ENCODE results near the gene ITGBL1. TPM values are rescaled to one million over a fixed set of nuclear protein-coding genes. Genes with fewer than 3 reads are reported as not detected.

The ITGBL1 gene
- polyA plus RNA-seq, 1 donor: 0.36 TPM

DNA sequence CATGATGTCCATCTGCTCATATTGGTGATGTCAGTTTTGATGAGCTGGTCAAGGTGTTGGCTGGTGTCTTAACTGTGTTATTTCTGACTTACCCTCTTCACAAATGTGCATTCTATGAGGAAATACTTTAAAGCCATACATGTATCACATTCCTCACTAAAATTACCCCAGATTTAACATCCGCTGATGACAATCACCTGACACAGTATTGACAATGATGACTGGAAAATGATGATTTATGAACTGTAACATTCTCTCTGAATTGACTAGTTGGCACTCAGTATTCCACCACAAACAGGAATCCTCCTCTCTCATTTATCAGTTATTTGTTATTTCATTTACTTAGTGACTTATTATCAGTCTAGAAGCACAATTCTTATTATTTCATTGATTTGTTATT, 117.3 kb downstream of the ITGBL1 start:
- no peak for DNase-seq

DNA sequence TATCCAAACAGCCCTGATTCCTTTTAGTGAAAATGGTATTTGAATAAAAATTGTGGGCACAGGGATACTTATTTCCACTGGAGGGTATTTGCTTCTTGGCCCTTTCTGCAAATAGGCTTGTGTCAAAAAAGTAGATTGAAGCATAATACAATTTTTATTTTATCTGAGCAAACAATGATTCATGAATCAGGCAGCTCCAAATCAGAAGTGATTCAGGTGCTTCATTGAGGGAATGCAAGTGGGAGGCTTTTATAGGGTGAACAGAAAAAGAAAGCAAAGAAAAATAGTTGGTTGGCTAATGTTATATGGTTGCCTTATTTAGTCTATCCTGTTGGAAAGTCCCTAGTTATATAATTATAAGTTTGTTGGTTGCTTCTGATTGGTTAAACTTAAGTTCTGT, 117.9 kb downstream of the ITGBL1 start:
- no peak for DNase-seq

DNA sequence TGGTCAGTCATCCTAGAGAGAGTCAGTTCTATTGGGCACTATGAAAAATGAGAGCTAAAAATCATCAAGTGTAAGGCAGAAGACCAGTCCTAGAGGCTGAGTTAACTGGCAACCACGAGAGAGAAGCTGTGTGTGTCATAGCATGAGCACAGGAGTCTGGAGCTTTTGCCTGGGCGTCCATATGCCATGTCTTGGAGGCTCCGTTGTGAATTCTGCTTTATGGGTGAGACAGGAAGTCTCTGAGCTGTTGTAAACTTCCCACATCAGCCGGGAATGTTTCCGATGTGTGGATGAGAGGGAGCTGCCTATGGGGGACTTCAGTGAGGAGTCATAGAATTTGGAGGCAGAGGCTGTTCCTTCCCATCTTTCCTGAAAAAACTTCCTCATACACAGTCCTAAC, 120.0 kb downstream of the ITGBL1 start:
- no peak for DNase-seq

DNA sequence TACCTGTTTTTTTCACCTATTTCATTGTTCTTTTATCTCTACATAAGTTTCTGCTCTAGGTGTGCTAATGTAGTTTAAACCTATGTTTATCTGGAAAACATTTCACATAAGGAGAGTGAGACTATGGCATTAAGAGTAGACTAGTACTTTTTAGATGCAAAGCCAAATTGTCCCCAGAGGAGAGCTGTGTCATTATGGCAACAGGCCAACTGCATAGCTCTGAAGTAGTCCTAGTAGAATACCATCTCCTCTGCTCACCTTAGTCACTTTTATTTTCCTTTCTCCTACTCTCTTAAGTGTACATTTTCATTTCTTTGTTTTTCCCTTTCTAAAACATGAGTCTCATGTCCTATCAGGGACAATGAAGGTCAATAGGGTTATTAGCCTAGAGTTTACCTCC, 123.1 kb downstream of the ITGBL1 start:
- no peak for DNase-seq

DNA sequence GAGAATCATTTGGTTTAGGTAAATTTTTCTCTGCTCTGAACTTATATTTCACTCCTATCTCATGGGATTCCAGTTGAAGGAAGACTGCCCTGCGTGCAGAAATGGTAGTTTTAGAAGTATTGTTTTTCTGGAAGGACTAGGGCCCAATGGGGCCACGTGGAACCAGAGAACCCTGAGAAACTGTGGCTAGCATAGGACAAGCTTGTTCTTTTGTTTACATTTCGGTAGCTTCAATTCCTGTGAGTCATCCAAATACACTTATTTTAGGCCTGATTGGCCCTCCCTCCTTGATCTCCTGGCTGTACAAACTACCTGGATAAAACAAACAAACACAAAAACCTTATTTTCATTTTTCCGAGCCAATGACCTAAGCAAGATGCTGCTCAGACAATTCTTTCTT, 124.0 kb downstream of the ITGBL1 start:
- DNase-seq: no peak

DNA sequence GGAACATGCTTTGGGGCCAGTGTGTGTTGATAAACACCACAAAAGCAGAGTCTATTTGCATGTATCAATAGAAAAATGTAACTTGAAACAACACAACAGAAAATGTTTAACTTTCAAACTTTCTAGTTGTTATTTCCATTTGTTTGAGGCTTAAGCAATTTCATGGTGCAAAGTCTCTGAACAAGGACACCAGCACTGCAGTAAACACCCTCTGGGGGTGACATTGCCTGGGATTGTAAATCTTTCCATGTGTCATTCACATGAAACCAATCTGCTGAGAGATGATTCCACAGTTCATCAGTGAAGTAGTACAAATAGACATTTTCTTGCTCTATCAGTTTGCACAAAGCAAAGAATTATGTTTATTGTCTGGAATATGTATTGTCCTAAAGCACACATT, 124.5 kb downstream of the ITGBL1 start:
- no peak for DNase-seq

DNA sequence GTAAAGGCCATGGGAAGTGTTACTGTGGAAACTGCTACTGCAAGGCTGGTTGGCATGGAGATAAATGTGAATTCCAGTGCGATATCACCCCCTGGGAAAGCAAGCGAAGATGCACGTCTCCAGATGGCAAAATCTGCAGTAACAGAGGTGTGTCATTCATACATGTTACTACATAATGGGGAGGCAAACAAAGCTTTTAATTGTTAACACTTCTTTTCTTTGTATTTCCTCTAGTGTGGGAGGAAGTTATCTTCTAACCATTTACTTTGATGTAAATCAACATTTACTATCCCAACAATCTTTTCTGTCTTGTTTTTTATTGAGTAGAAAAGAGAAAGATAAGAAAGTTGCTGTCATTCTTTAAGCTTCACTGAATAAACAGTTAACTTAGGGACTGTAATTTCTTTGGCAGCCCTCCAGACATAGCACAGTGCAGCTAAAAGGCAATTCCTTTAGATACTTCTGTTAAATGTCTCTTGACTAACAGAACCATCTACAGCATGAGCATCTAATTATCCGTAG, 126.9 kb downstream of the ITGBL1 start:
- DNase-seq: peak; percentile 7

DNA sequence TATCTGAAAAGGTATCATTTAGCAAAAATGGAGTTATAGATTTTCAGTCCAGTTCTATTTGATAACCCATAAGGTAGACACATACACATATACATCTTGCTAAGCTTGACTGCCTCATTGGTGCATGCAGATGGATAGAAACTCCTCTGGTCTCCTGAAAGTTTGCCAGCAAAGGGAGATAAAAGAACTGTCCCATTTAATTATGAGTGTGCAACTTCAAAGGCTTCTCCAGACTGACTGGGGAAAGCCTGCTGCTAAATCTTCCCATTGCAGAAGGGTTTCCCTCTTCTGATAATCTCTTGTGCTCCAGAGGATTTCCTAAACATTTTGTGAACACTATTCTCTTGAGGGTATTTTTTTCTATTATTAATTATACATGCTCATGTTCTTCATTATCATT, 131.9 kb downstream of the ITGBL1 start:
- no peak for DNase-seq

DNA sequence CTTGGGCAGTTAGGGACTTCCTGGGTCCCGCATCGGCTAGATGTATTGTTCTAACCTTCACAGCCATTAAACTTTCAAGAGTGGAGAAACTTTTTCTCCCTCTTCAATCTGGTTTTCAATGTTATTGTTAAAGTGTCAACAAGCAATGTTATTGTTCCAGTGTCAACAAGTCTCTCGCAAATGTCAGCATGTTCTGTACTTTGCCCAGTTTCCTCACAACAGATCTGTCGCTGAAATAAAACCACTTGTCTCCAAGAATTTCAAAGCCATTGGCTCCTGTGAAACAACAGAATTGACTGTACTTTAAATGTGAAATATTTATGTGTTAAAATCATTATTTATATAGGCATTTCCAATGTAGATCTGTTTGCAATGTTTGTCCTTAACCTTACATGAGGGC, 138.0 kb downstream of the ITGBL1 start:
- DNase-seq: no peak

DNA sequence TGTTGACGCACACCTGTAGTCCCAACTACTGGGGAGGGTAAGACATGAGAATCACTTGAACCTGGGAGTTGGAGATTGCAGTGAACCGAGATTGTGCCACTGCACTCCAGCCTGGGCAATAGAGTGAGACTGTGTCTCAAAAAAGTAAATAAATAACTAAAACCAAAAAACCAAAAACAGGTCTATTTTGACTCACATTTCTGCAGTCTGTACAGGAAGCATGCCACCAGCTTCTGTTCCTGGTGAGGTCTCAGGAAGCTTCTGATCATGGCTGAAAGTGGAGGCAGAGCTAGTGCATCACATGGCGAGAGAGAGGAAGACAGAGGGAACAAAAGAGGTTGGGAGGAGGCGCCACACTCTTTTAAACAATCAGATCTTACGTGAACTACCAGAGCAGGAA, 142.5 kb downstream of the ITGBL1 start:
- no peak for DNase-seq

DNA sequence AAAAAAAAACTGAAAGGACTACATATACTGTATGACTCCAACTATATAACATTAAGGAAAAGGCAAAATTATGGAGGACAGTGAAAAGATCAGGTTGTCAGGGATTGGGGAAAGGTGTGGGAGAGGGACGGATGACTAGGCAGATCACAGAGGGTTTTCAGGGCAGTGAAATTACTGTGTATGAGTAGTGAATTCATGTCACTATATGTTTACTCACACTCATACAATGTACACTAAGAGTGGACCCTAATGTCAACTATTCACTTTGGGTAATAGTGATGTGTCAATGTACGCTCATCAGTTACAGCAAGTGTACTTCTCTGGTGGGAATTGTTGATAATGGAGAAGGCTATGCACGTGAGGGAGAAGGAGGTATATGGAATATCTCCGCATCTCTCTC, 144.3 kb downstream of the ITGBL1 start:
- no peak for DNase-seq

DNA sequence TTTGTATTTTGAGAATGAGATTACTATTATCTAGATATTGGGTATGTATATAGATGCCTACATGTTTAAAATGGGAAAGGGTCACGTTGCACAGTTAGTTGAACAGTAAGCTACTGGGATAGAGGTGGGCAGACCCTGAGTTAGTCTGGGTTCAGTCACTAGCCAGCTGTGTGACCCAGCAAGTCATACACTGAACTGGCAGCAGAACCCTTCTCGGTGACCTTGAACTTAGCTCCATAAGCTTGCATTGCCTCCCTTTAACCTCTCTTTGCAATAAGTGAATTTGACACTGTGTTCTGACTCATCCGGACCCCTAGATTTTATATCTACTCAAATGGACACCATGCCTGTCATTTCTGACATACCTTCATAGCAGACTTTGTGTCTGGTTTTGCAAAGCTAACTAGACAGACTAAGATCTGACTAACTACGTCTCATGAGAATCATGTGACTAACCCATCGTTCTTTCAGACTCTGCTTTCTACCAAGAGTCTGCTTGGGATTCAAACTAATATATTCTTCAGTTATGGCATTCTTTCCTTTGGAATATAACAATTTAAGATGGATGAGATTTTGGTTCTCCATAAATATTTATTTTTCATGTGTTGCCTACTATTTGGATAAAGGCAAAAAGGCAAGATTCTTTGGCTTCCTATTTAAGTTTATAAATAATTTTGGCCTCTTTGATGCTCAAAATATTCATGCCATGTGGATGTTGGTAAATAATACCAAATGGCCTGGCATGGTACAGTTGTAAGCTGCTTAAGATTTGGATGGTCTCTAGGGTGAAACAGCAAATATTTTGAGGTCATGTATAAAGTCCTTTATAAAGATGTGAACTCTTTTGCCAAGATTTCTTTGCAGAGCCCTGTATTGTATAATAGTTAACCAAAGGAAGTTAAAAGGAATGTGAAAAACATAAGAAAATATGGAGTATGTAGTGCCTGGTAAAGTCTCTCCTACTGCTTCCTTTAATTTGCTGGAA, 159.3 kb downstream of the ITGBL1 start:
- no peak for DNase-seq

DNA sequence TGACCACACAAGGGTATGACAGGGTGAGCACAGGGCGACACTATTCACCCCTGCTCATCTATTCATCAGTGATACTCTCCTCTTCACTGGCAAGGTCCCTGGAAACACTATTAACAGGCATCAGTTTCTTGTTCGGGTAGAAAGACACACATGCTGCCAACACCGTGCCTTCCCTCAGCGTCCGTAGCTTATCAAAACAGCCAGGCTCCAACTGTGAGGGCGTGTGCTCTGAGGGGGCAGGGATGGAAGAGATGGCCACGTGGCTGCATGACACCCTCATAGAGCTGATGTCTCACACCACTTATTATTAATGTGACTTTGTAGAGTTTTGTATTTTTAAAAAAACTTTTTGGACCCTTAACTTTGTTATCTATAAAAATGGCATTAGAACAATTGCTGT, 160.3 kb downstream of the ITGBL1 start:
- DNase-seq: no peak

DNA sequence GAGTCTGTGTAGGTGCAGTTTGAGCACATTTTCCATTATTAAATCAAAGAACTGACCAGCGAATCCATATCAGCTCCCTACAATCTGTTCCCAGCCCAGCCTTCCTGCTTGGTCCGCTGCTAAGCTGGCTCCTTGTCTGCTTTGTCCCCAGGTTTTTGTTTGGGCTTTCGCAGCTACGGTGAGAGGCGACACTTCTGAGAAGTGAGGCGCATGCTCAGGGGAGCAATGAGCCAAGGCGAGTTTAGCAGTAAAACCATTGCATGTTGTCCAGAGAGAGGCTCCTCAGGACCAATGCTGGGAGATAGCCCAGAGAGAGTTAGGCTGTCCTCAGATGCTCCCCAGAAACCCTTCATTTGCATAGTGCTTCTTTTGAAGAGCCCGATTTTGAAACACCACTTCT, 162.0 kb downstream of the ITGBL1 start:
- no peak for DNase-seq

DNA sequence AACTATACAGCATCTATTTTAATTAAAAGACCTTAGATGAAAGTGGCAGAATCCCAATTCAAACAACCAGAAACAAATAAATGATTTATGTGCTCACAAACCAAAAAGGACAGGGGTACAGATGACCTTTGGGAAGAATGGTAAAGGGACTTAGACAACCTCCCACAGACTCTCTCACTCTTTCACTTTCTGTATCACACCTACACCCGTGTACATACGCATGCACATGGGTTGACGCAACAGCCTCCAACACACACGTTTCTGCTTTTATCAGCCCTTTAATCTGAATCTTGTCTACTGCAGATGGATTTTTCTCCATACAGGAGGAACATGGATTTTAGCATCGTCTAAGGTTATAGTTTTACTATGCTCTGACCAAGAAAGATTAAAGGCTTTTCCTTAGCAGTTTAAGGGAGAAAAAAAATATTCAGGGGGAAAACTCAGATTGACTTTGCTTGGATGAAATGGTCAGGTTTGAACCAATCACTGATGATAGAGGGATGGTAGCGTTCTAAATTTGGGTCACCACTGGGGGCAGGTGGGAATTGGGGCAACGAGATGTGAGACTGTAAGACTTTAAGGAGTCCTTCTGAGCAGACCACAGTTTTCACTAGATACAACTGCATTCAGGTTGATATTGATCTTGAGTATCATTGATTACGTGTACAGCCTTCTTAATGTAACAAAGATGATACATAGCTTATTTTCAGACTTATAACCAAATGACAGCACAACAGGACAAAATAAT, 166.1 kb downstream of the ITGBL1 start:
- DNase-seq: no peak

DNA sequence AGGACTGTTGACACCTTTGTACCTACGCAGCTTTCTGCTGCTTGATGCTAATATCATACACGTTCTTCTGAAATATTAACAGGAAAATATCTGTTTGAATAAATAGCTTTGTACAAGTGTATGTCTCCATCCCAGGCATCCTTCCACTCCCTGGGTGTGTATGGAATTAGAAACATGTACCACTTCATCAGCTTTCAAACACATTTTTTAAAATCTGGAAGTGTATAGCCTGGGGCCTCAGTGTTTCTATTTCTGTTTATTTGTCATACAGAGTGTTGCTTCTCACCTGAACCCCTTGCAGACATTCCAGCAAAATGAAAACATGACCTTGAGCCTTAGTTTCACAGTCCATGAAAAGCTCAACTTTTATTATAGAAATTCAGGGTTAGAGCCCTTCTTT, 168.6 kb downstream of the ITGBL1 start:
- DNase-seq: no peak

DNA sequence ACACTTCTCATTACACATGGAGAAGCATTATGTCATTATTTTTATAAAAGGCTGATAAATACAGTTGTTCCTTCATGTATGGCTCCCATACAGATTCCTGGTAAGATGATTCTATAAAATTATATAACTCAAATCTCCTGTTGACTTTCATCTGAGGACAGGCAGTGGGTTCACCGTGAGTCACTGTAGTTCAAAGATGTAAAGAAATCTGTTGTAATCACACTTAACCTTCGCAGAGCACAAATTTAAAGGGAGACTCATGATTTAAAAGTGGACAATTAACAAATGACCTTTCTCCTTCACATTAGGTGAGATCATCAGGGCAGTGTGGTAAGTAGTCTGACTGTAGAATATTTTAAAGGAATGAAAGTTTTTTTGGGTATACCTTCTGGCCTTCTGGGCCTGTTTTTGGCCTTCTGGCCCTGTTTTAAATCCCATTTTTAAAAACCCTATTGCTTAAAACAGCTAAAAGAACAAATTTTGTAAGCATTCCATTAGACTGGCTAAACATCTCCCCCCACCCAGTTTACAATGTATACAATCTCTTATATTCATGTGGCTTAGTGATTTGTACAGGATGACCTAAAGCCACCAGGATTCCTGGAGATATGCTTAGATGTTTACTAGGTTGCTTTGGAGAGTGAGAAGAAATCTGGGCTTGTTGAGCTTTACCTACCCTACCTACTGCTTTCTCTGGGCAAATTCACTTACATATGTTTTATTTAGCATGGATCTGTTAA, 171.2 kb downstream of the ITGBL1 start:
- no peak for DNase-seq

DNA sequence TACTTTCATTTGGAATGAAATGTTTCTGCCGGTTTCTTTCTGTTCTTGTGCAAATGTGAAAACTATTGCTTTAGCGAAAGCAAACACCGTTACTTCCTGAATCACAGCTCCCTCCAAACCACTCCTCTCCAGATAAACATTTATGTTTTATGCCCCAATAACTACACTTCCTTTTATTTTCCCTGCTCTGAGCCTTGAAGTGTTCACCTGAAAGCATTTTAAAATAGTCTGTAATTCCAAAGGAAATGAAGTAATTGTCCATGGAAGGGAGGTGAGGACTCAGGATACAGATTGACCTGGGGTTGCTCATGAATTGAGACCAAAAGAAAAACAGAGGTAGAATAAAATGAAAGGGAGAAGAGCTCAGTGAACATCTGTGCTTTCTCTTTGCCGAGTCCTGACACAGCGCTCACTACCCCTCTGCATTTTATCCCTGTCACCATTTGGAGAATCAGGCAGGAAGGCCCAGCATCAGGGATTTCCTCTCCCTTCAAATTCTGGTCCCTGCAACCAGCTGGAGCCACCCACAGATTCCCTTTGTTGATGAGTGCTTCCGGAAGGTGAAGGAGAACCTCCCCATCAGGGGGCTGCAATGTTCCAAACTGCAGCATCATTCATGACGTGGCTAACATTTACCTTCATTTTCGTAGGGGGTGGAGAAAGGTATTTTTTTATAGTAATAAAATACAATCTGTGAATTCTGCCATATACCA, 171.9 kb downstream of the ITGBL1 start:
- DNase-seq: no peak

DNA sequence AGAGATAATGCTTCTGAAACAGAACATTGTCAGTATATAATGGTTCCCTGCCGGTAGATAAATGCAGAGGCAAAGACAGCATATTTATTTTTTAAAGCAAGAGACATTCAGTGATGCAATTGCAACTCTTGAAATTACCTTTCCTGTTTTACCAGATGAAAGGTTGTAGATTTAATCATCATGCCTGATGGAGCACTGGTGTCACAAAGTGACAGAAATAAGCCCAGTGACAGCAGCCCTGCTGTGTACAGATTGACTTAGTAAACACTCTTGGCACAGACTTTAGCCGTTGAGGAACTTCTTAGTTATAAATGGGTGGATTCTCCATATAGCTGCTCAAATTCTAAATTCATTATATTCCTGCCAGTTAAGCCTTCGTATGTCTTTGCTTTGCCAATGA, 172.5 kb downstream of the ITGBL1 start:
- no peak for DNase-seq

DNA sequence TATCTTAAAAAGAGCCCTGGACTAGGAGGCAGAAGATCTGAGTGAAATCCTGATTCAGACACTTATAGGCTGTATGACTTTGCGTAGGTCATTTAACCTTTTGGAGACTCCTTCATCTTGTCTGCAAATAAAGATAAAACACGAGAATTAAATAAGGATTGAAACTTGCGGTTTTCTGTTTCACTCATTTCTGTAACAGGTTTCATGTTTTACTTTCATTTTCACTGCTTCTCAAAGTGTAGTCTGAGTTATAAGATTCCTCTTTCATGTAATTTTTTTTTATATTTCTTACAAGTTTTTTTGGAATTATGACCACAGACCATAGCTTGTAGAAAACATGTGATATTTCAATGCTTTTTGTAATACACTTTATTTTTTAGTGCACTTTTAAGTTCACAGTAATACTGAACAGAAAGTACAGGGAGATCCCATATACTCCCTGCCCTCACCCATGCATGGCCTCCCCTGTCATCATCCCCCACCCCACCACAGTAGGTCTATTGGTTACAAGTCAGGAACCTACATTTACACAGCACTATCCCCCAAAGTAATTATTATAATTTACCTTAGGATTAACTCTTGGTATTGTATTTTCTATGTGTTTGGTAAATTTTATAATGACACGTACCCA, 174.6 kb downstream of the ITGBL1 start:
- DNase-seq: no peak

DNA sequence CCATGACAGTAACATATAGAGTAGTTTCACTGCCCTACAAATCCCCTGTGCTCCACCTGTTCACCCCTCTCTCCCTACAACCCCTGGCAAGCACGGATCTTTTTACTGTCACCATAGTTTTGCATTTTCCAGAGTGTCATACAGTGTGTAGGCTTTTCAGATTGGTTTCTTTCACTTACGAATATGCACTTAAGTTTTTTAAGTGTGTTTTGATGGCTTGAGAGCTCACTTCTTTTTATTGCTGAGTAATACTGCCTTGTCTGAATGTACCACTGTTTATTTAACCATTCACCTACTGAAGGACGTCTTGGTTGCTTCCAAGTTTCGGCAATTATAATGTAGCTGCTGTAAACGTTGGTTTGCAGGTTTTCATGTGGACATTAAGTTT, 175.1 kb downstream of the ITGBL1 start:
- no peak for DNase-seq

DNA sequence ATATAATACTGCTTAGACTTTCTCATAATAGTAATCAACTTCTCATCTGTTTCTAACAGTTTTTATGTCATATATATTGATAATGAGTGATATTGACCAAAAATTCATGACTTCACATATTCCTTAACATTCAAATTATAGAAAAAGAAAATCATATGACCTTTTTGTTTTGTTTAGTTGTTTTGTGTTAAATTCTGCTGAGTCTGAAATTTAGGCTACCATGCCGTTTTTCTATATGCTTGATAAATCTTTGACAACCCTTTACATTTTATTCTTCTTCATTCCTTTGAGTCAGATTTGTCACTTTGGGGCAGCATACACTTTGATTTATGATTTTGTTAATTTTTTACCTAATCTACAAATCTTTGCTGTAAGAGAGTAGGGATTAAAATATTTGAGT, 176.4 kb downstream of the ITGBL1 start:
- DNase-seq: no peak
